WTC11 (cell line): Measurements from ENCODE around the gene ABHD17C.

Experiments used
- CTCF ChIP-seq: fragments of 200-600 bp; IDR thresholded peaks from 2 replicates; pipeline ENCODE4 v1.8.0; 2022; ENCODE audit warnings: antibody characterized with exemption
- FOXP4 ChIP-seq: sonication (generic); formaldehyde crosslinking; IDR thresholded peaks from 2 replicates; pipeline ENCODE4 v1.8.0; 2022; ENCODE audit warnings: mild to moderate bottlenecking, missing genetic modification reagents

GRCh38 chr15:80753161-80753560 is 58.1 kb downstream of the ABHD17C start:
- TF ChIP-seq CTCF: no peak
- no peak for TF ChIP-seq FOXP4
